Coronary artery (tissue), 2 donors: ENCODE results near the gene CUL1.

Source experiments
- DNase-seq: peaks from one replicate; pipeline ENCODE4 v3.0.0-alpha.2; 2017; ENCODE audit warnings: low spot score
- H3K27ac ChIP-seq, 2 donors: fragments of 200-600 bp; sonication (generic); one replicate each; pipeline ENCODE4 v1.5.1; 2016 to 2019
- H3K4me3 ChIP-seq: fragments of 200-600 bp; sonication (generic); 2 replicates; pipeline ENCODE4 v1.5.1; 2016; ENCODE audit warnings: mild to moderate bottlenecking, moderate library complexity
- CTCF ChIP-seq: fragments of 200-600 bp; sonication (generic); IDR thresholded peaks from one replicate; pipeline ENCODE4 v1.5.1; 2019; ENCODE audit warnings: antibody characterized with exemption

The CUL1 gene

GRCh38 chr7:148813890-148814289 lies 115.2 kb downstream of the CUL1 start:
- Histone ChIP-seq H3K27ac (no peak overlapping the region), H3K4me3 (no peak overlapping the region)
- no peak for DNase-seq
- TF ChIP-seq CTCF = no peak

- H3K4me3 ChIP-seq = no peak overlapping the region
- DNase-seq = no peak
- no peak for TF ChIP-seq CTCF
- H3K27ac ChIP-seq = no peak overlapping the region
Measured at GRCh38 chr7:148814922-148815559, 116.3 kb downstream of the CUL1 start.

GRCh38 chr7:148815612-148816011 lies 116.9 kb downstream of the CUL1 start:
- H3K27ac ChIP-seq = no peak overlapping the region
- no peak for DNase-seq

GRCh38 chr7:148819697-148820360 lies 121.1 kb downstream of the CUL1 start:
- Histone ChIP-seq H3K27ac (no peak overlapping the region), H3K4me3 (no peak overlapping the region)
- DNase-seq = no peak
- no peak for TF ChIP-seq CTCF

More at GRCh38 chr7:148815612-148816011, 116.9 kb downstream of the CUL1 start:
- TF ChIP-seq CTCF = no peak
- H3K4me3 ChIP-seq = no peak overlapping the region

GRCh38 chr7:148821422-148821821 lies 122.7 kb downstream of the CUL1 start:
- Histone ChIP-seq H3K4me3 (no peak overlapping the region), H3K27ac (no peak overlapping the region)
- no peak for DNase-seq
- no peak for TF ChIP-seq CTCF

- no peak overlapping the region for H3K27ac ChIP-seq
- no peak for DNase-seq
- H3K4me3 ChIP-seq = no peak overlapping the region
- no peak for TF ChIP-seq CTCF
Measured at GRCh38 chr7:148824864-148825263, 126.2 kb downstream of the CUL1 start.

- no peak for DNase-seq
- no peak overlapping the region for H3K4me3 ChIP-seq
- TF ChIP-seq CTCF = no peak
- H3K27ac ChIP-seq = no peak overlapping the region
Measured at GRCh38 chr7:148825338-148825737, 126.6 kb downstream of the CUL1 start.
